ENCODE measurements around the gene TMEM132C.
"Not testable (repeated sequence)": the region's sequence is repeated elsewhere in the genome, so short reads cannot be mapped to it uniquely, and the experiment has no call there.

Gene TMEM132C

DNA sequence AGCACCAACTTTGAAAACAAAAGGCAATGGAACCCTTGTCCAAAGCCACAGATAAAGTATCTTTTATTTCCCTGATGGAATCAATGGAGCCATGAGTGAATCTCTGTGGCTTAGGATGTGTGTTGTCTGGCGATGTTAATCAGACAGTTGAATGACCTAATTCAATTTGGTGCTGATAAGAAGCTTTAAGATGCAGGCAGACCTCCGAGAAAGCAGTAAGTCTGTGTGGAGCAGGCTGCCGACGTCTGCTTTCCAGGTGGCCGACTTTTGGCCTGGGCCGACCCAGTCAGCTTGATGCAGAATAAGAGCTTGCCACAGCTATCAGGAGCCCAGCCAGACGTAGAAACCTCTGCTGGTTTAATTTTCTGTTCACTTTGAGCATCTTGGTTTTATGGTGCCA is 21.1 kb upstream of the TMEM132C start:
- TF ChIP-seq, protein P1, sequence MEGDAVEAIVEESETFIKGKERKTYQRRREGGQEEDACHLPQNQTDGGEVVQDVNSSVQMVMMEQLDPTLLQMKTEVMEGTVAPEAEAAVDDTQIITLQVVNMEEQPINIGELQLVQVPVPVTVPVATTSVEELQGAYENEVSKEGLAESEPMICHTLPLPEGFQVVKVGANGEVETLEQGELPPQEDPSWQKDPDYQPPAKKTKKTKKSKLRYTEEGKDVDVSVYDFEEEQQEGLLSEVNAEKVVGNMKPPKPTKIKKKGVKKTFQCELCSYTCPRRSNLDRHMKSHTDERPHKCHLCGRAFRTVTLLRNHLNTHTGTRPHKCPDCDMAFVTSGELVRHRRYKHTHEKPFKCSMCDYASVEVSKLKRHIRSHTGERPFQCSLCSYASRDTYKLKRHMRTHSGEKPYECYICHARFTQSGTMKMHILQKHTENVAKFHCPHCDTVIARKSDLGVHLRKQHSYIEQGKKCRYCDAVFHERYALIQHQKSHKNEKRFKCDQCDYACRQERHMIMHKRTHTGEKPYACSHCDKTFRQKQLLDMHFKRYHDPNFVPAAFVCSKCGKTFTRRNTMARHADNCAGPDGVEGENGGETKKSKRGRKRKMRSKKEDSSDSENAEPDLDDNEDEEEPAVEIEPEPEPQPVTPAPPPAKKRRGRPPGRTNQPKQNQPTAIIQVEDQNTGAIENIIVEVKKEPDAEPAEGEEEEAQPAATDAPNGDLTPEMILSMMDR (conservative IDR thresholded peaks at IDR 0.05) = no peak
- no peak for TF ChIP-seq ZFX (IDR thresholded peaks at IDR 0.05)
- H3K27ac ChIP-seq = no peak overlapping the region

DNA sequence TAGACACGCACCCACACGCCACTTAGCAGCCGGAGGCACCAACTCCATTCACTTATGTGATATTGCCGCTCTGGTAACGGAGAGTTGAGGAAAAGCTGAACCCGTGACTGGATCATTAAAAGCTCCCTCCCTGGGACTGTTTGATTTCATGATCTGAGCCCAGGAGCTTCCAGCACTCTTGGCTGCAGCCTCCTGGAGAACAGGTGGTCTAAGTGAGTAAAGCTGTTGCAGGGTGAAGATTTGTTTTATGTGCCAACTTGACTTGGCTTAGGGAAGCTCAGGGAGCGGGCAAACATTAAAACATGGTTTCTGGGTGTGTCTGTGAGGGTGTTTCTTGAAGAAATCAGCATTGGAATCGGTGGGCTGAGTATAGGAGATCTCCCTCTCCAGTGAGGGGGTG is 16.9 kb upstream of the TMEM132C start:
- TF ChIP-seq, protein P1 (conservative IDR thresholded peaks at IDR 0.05) = no peak
- H3K27ac ChIP-seq = no peak overlapping the region

GRCh38 chr12:128253829-128254228 is 13.1 kb upstream of the TMEM132C start:
- not testable (repeated sequence) for H3K27ac ChIP-seq

- H3K27ac ChIP-seq = no peak overlapping the region
- TF ChIP-seq ZFX (IDR thresholded peaks at IDR 0.05) = no peak
- TF ChIP-seq, protein P1 (conservative IDR thresholded peaks at IDR 0.05) = no peak
These were observed 8.0 kb upstream of the TMEM132C start for GRCh38 chr12:128258866-128259555.

- no peak overlapping the region for H3K27ac ChIP-seq
- TF ChIP-seq ZFX (IDR thresholded peaks at IDR 0.05) = no peak
- TF ChIP-seq, protein P1 (conservative IDR thresholded peaks at IDR 0.05) = peak; percentile 73
These were observed 7.4 kb upstream of the TMEM132C start for GRCh38 chr12:128259556-128260070.

- no peak overlapping the region for H3K27ac ChIP-seq
- no peak for TF ChIP-seq ZFX (IDR thresholded peaks at IDR 0.05)
- TF ChIP-seq, protein P1 (conservative IDR thresholded peaks at IDR 0.05) = no peak
These were observed 5.2 kb upstream of the TMEM132C start for GRCh38 chr12:128261757-128262156.

- TF ChIP-seq ZFX (IDR thresholded peaks at IDR 0.05) = no peak
- TF ChIP-seq, protein P1 (conservative IDR thresholded peaks at IDR 0.05) = no peak
- H3K27ac ChIP-seq = no peak overlapping the region
These were observed 1.4 kb upstream of the TMEM132C start for GRCh38 chr12:128265566-128265965.

DNA sequence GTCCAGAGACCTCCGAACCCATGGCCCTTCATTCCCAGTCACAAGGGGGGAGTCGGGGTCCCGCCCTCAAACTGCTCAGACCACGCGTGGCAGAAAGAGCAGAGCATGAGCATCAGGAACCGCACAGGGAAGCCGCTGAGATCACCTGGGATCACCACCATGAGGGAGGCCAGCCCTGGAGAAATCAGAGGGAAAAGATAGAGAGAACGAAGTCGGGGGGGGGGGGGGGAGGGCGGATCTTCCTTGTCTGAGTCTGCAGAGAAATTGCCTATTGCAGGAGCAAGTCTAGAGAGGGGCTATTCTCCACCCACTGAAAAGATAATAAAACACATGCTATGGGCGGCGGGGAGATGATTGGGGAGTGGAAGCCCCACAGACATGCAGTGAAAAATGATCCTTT is 884 bp upstream of the TMEM132C start:
- no peak overlapping the region for H3K27ac ChIP-seq

More for the DNA sequence above, 884 bp upstream of the TMEM132C start:
- no peak for TF ChIP-seq ZFX (IDR thresholded peaks at IDR 0.05)
- TF ChIP-seq, protein P1 (conservative IDR thresholded peaks at IDR 0.05) = no peak

Data from C4-2B (cell line).